WTC11 (cell line): ENCODE data around the gene SEMA3C. TPM values are rescaled to one million over a fixed set of nuclear protein-coding genes. Genes with fewer than 3 reads are reported as not detected.

Experiments used
- ATAC-seq: fragments of 200-7000 bp; cut with Tn5 transposase; 2 replicates; pipeline ENCODE4 v1.10.0; 2021; ENCODE audit warnings: mild to moderate bottlenecking, moderate library complexity
- CTCF ChIA-PET: fragments of 300-600 bp; sonication (Branson Sonifier 250); formaldehyde crosslinking; loops from one replicate; lab custom pipeline; 2021; ENCODE audit warnings: antibody characterized with exemption; lab: Charles Lee
- POLR2A ChIA-PET: fragments of 350-600 bp; sonication (Branson Sonifier 250); formaldehyde crosslinking; loops from one replicate; lab custom pipeline; 2021; ENCODE audit warnings: antibody characterized with exemption; lab: Charles Lee
- DNase-seq: peaks from one replicate; pipeline ENCODE4 v3.0.0; 2021; ENCODE audit warnings: low spot score
- H3K27ac Mint-ChIP-seq: 2 replicates; pipeline ENCODE4 v1.8.0; 2021; ENCODE audit warnings: mixed read lengths
- H3K27me3 Mint-ChIP-seq: 2 replicates; pipeline ENCODE4 v1.8.0; 2021; ENCODE audit warnings: low read depth, mild to moderate bottlenecking, moderate library complexity, mixed read lengths
- H3K36me3 Mint-ChIP-seq: 2 replicates; pipeline ENCODE4 v1.8.0; 2021; ENCODE audit warnings: mixed read lengths
- H3K4me1 Mint-ChIP-seq: 2 replicates; pipeline ENCODE4 v1.8.0; 2022; ENCODE audit warnings: mixed read lengths
- H3K4me3 Mint-ChIP-seq: 2 replicates; pipeline ENCODE4 v1.8.0; 2021; ENCODE audit warnings: mild to moderate bottlenecking, moderate library complexity, mixed read lengths
- H3K9me3 Mint-ChIP-seq: 2 replicates; pipeline ENCODE4 v1.8.0; 2021; ENCODE audit warnings: mixed read lengths
- AFF4 ChIP-seq: sonication (generic); formaldehyde crosslinking; IDR thresholded peaks from 2 replicates; pipeline ENCODE4 v1.8.1; 2023; ENCODE audit warnings: mild to moderate bottlenecking, missing genetic modification reagents, borderline replicate concordance
- E2F5 ChIP-seq: sonication (generic); formaldehyde crosslinking; IDR thresholded peaks from 2 replicates; pipeline ENCODE4 v1.8.1; 2022; ENCODE audit warnings: mild to moderate bottlenecking, moderate library complexity, missing genetic modification reagents
- ELF4 ChIP-seq: sonication (generic); formaldehyde crosslinking; IDR thresholded peaks from 2 replicates; pipeline ENCODE4 v1.8.1; 2022; ENCODE audit warnings: low read depth, mild to moderate bottlenecking, moderate library complexity, missing genetic modification reagents
- ERG ChIP-seq: fragments of 250-450 bp; sonication (Bioruptor Pico); IDR thresholded peaks from 2 replicates; pipeline ENCODE4 v1.8.0; 2021; ENCODE audit warnings: mild to moderate bottlenecking
- ETV6 ChIP-seq: sonication (generic); formaldehyde crosslinking; IDR thresholded peaks from 2 replicates; pipeline ENCODE4 v1.8.1; 2022; ENCODE audit warnings: mild to moderate bottlenecking, missing genetic modification reagents
- FOXJ3 ChIP-seq: sonication (generic); formaldehyde crosslinking; IDR thresholded peaks from 2 replicates; pipeline ENCODE4 v1.9.0; 2021; ENCODE audit warnings: missing genetic modification reagents, mild to moderate bottlenecking, borderline replicate concordance
- FOXP1 ChIP-seq: sonication (generic); formaldehyde crosslinking; IDR thresholded peaks from 2 replicates; pipeline ENCODE4 v1.8.0; 2022; ENCODE audit warnings: missing genetic modification reagents, mild to moderate bottlenecking, moderate library complexity, borderline replicate concordance
- HMGA2 ChIP-seq: fragments of 250-450 bp; sonication (Bioruptor Pico); IDR thresholded peaks from 2 replicates; pipeline ENCODE4 v1.4.0; 2021; ENCODE audit warnings: mild to moderate bottlenecking, moderate library complexity
- HMGXB4 ChIP-seq: sonication (generic); formaldehyde crosslinking; IDR thresholded peaks from 2 replicates; pipeline ENCODE4 v1.8.1; 2023; ENCODE audit warnings: mild to moderate bottlenecking, moderate library complexity, missing genetic modification reagents
- KAT7 ChIP-seq: sonication (generic); formaldehyde crosslinking; IDR thresholded peaks from 2 replicates; pipeline ENCODE4 v1.8.1; 2023; ENCODE audit warnings: missing genetic modification reagents, mild to moderate bottlenecking, borderline replicate concordance
- SMAD3 ChIP-seq: sonication (generic); formaldehyde crosslinking; IDR thresholded peaks from 2 replicates; pipeline ENCODE4 v1.8.0; 2022; ENCODE audit warnings: missing genetic modification reagents, mild to moderate bottlenecking, borderline replicate concordance
- SOX15 ChIP-seq: fragments of 250-450 bp; sonication (Bioruptor Pico); IDR thresholded peaks from 2 replicates; pipeline ENCODE4 v1.9.0; 2021; ENCODE audit warnings: mild to moderate bottlenecking
- STAT6 ChIP-seq: sonication (generic); formaldehyde crosslinking; conservative IDR thresholded peaks from 2 replicates; pipeline ENCODE4 v1.8.1; 2023; ENCODE audit warnings: mild to moderate bottlenecking, low read depth, missing genetic modification reagents, moderate library complexity
- TCF7 ChIP-seq: sonication (generic); formaldehyde crosslinking; IDR thresholded peaks from 2 replicates; pipeline ENCODE4 v1.8.0; 2022; ENCODE audit warnings: mild to moderate bottlenecking, low read depth, missing genetic modification reagents, moderate library complexity
- ZMAT4 ChIP-seq: fragments of 250-450 bp; sonication (Bioruptor Pico); IDR thresholded peaks from 2 replicates; pipeline ENCODE4 v1.9.0; 2021; ENCODE audit warnings: mild to moderate bottlenecking
- ZNF317 ChIP-seq: sonication (generic); formaldehyde crosslinking; IDR thresholded peaks from 2 replicates; pipeline ENCODE4 v1.8.1; 2023; ENCODE audit warnings: low read depth, mild to moderate bottlenecking, moderate library complexity, missing genetic modification reagents, borderline replicate concordance
- ZNF423 ChIP-seq: fragments of 250-450 bp; sonication (Bioruptor Pico); IDR thresholded peaks from 2 replicates; pipeline ENCODE4 v2.1.2; 2022; ENCODE audit warnings: mild to moderate bottlenecking, moderate library complexity
- ZSCAN18 ChIP-seq: fragments of 250-450 bp; sonication (Bioruptor Pico); IDR thresholded peaks from 2 replicates; pipeline ENCODE4 v2.1.2; 2022; ENCODE audit warnings: mild to moderate bottlenecking, moderate library complexity
- total RNA-seq: library from RNA; stranded (reverse); gene quantifications from 3 replicates; pipeline ENCODE4 v1.2.3, GENCODE V29; 2021

The SEMA3C gene
- total RNA-seq, 1 experiment from 2014 or later: 2.1 TPM

- Mint-ChIP-seq H3K4me1 (peaks cover 20% of the 10 kb centered on the region), H3K9me3 (no peaks in the 10 kb centered on the region), H3K4me3 (no peak overlapping the region), H3K27ac (no peak overlapping the region), H3K36me3 (no peaks in the 10 kb centered on the region), H3K27me3 (no peaks in the 10 kb centered on the region)
- TF ChIP-seq E2F5 (CRISPR knock-in tag): no peak
- TF ChIP-seq FOXJ3 (CRISPR knock-in tag): no peak
- no peak for ATAC-seq
- DNase-seq: no peak
- CTCF ChIA-PET: no interaction called here
- POLR2A ChIA-PET: no interaction called here
These were observed 48.0 kb downstream of the SEMA3C start for GRCh38 chr7:80870813-80871212.

GRCh38 chr7:80869821-80870751 lies 48.8 kb downstream of the SEMA3C start:
- no peaks in the 10 kb centered on the region for H3K27me3 Mint-ChIP-seq

More at GRCh38 chr7:80869821-80870751, 48.8 kb downstream of the SEMA3C start:
- no peaks in the 10 kb centered on the region for H3K36me3 Mint-ChIP-seq
- CTCF ChIA-PET: no interaction called here
- no peak for TF ChIP-seq ETV6
- TF ChIP-seq ZSCAN18 (CRISPR knock-in tag): no peak
- TF ChIP-seq STAT6 (CRISPR knock-in tag): no peak
- no peak for TF ChIP-seq TCF7 (CRISPR knock-in tag)
- TF ChIP-seq ZNF423 (CRISPR knock-in tag): no peak
- TF ChIP-seq ZMAT4 (CRISPR knock-in tag): no peak
- TF ChIP-seq ELF4 (CRISPR knock-in tag): no peak
- TF ChIP-seq ZNF317: no peak
- no peak for TF ChIP-seq SMAD3 (CRISPR knock-in tag)
- no peak for TF ChIP-seq HMGA2 (CRISPR knock-in tag)
- TF ChIP-seq AFF4: no peak
- no peak for TF ChIP-seq FOXP1 (CRISPR knock-in tag)
- TF ChIP-seq ERG (CRISPR knock-in tag): no peak
- no peak for TF ChIP-seq KAT7
- no peak for TF ChIP-seq HMGXB4 (CRISPR knock-in tag)
- TF ChIP-seq SOX15: no peak
- TF ChIP-seq, all 79 proteins: peak for 0
- Mint-ChIP-seq H3K9me3 (no peaks in the 10 kb centered on the region), H3K27ac (peak overlapping the region; percentile 15; the same call in 1 of the 2 replicates), H3K4me1 (peaks cover 20% of the 10 kb centered on the region), H3K4me3 (no peak overlapping the region)
- ATAC-seq (no peak), DNase-seq (no peak)
- POLR2A ChIA-PET: no interaction called here
